Stomach (tissue), 9 donors: ENCODE results near the gene NFATC1. TPM values are rescaled to one million over a fixed set of nuclear protein-coding genes. Genes with fewer than 3 reads are reported as not detected.
A peak's percentile ranks its signal among the peaks of the same experiment; 100 is the strongest.

ENCODE experiments used
- DNase-seq, 2 donors: peaks; one replicate each; pipeline versions ENCODE4 v3.0.0 to v3.0.0-alpha.2; 2013 to 2019
- H3K27ac ChIP-seq, 5 donors: fragments of 200-600 bp in 4 of 5; sonication (generic) in 4 of 5; one replicate each; pipeline ENCODE4 v1.5.1; 2013 to 2019; ENCODE audit warnings: mild to moderate bottlenecking in 1 of 5, moderate library complexity in 1 of 5
- H3K27me3 ChIP-seq, 3 donors: fragments of 200-600 bp; sonication (generic); one replicate each; pipeline ENCODE4 v1.5.1; 2017 to 2019; ENCODE audit warnings: mixed run types in 1 of 3
- H3K36me3 ChIP-seq, 4 donors: fragments of 200-600 bp; sonication (generic); 1 replicate in 3 of 4; 2 replicates in 1 of 4; pipeline ENCODE4 v1.5.1; 2016 to 2019
- H3K4me1 ChIP-seq, 4 donors: fragments of 200-600 bp; sonication (generic); one replicate each; pipeline ENCODE4 v1.5.1; 2016 to 2019
- H3K4me3 ChIP-seq, 4 donors: fragments of 200-600 bp; sonication (generic) in 3 of 4; one replicate each; pipeline ENCODE4 v1.5.1; 2016 to 2019; ENCODE audit warnings: mild to moderate bottlenecking in 1 of 4
- H3K9me3 ChIP-seq, 4 donors: fragments of 200-600 bp; sonication (generic); one replicate each; pipeline ENCODE4 v1.5.1; 2016 to 2019
- CTCF ChIP-seq, 7 experiments: fragments of 450-650 bp in 4 of 7; fragments of 200-600 bp in 3 of 7; sonication (generic) in 3 of 7; IDR thresholded peaks; one replicate each; pipeline ENCODE4 v1.5.1; 2016 to 2019; ENCODE audit warnings: antibody characterized with exemption in 7 of 7, control low read depth in 2 of 7, mild to moderate bottlenecking in 1 of 7
- EP300 ChIP-seq: sonication (generic); formaldehyde crosslinking; IDR thresholded peaks from one replicate; pipeline ENCODE4 v1.6.1; 2017; ENCODE audit warnings: antibody characterized with exemption
- POLR2A ChIP-seq, 4 donors: fragments of 450-650 bp; IDR thresholded peaks; one replicate each; pipeline ENCODE4 v1.6.1; 2016; ENCODE audit warnings: antibody characterized with exemption in 4 of 4, control low read depth in 2 of 4, mild to moderate bottlenecking in 1 of 4, moderate library complexity in 1 of 4
- POLR2AphosphoS5 ChIP-seq, 3 donors: sonication (generic); formaldehyde crosslinking; IDR thresholded peaks; one replicate each; pipeline ENCODE4 v1.6.1; 2016; ENCODE audit warnings: antibody characterized with exemption in 3 of 3
- WGBS, 5 donors: extraction: QIAGEN DNeasy Blood & Tissue Kit in 3 of 5; methylation state at CpG; one replicate each; pipeline versions ENCODE4 v1.1.5 to v1.1.7; 2013 to 2018; 5-methylcytosine and 5-hydroxymethylcytosine counted together
- intact Hi-C: fragments of 100-400 bp; cut with DNase I; formaldehyde crosslinking; loops from one replicate; pipeline ENCODE4 v1.15.1; 2023; ENCODE audit warnings: low total_unique reads
- polyA plus RNA-seq, 3 donors: library from polyadenylated mRNA; stranded (reverse); fragments of 200-250 nt; gene quantifications; one replicate each; pipeline ENCODE4 v1.2.3, GENCODE V29; 2013
- total RNA-seq, 5 donors: library from RNA; depleted of rRNA; stranded (reverse); fragments of >200 nt; gene quantifications; one replicate each; pipeline versions ENCODE4 v1.1.0 to v1.2.3, GENCODE V29; 2014 to 2016
- donor health status: healthy with polysubstance abuse.
- donor health status: Bipolar disorder and iron deficiency.
- donor health status: healthy.

Gene NFATC1
- total and polyA plus RNA-seq, 8 donors: 2.6 to 14.0 (median 6.1) TPM

- DNase-seq: peak in 1 of 2 donors; percentile 13
- 79 to 90% (median 81%) methylated on average over 13 to 21 of the region's 21 CpGs for WGBS, 5 donors
- no peaks in the 10 kb centered on the region for H3K4me1 ChIP-seq
- H3K4me3 ChIP-seq: no peak overlapping the region
- TF ChIP-seq EP300: no peak
- no peak for TF ChIP-seq CTCF (IDR thresholded peaks at IDR 0.05)
- TF ChIP-seq POLR2A (IDR thresholded peaks at IDR 0.05): no peak
- TF ChIP-seq POLR2AphosphoS5 (IDR thresholded peaks at IDR 0.05): no peak
- H3K9me3 ChIP-seq: no peaks in the 10 kb centered on the region
- H3K36me3 ChIP-seq: no peaks in the 10 kb centered on the region
- peaks cover 0 to 53% (median 9%) of the 10 kb centered on the region in 3 donors for H3K27me3 ChIP-seq
- intact Hi-C loops: no loop called here
- no peak overlapping the region for H3K27ac ChIP-seq
Observed at GRCh38 chr18:79543861-79544385, 148.2 kb downstream of the NFATC1 start.

GRCh38 chr18:79544386-79544963, 148.7 kb downstream of the NFATC1 start:
- TF ChIP-seq POLR2AphosphoS5 (IDR thresholded peaks at IDR 0.05) (no peak), CTCF (IDR thresholded peaks at IDR 0.05) (no peak), EP300 (no peak), POLR2A (IDR thresholded peaks at IDR 0.05) (no peak)
- Histone ChIP-seq H3K9me3 (no peaks in the 10 kb centered on the region), H3K4me3 (no peak overlapping the region), H3K27me3 (peaks cover 0 to 58% (median 9%) of the 10 kb centered on the region in 3 donors), H3K27ac (no peak overlapping the region), H3K36me3 (no peaks in the 10 kb centered on the region), H3K4me1 (no peaks in the 10 kb centered on the region)
- DNase-seq: peak in 1 of 2 donors; percentile 21
- 31 to 55% (median 44%) methylated on average over 15 to 23 of the region's 23 CpGs for WGBS, 5 donors
- intact Hi-C loops: no loop called here

GRCh38 chr18:79545255-79545654, 149.5 kb downstream of the NFATC1 start:
- no peaks in the 10 kb centered on the region for H3K36me3 ChIP-seq
- TF ChIP-seq EP300: no peak
- TF ChIP-seq POLR2A (IDR thresholded peaks at IDR 0.05): no peak
- TF ChIP-seq CTCF (IDR thresholded peaks at IDR 0.05): no peak
- TF ChIP-seq POLR2AphosphoS5 (IDR thresholded peaks at IDR 0.05): no peak
- intact Hi-C loops: no loop called here
- DNase-seq: peak in 1 of 2 donors; percentile 20
- H3K9me3 ChIP-seq: no peaks in the 10 kb centered on the region
- H3K27ac ChIP-seq: no peak overlapping the region
- H3K4me1 ChIP-seq: no peaks in the 10 kb centered on the region
- 75 to 86% (median 81%) methylated on average over 13 to 20 of the region's 20 CpGs for WGBS, 5 donors
- no peak overlapping the region for H3K4me3 ChIP-seq
- peaks cover 0 to 60% (median 9%) of the 10 kb centered on the region in 3 donors for H3K27me3 ChIP-seq

- Histone ChIP-seq H3K9me3 (no peaks in the 10 kb centered on the region), H3K27me3 (peaks cover 0 to 60% (median 9%) of the 10 kb centered on the region in 3 donors), H3K36me3 (no peaks in the 10 kb centered on the region), H3K4me1 (no peaks in the 10 kb centered on the region), H3K4me3 (no peak overlapping the region), H3K27ac (no peak overlapping the region)
- TF ChIP-seq POLR2AphosphoS5 (IDR thresholded peaks at IDR 0.05) (no peak), CTCF (IDR thresholded peaks at IDR 0.05) (no peak), POLR2A (IDR thresholded peaks at IDR 0.05) (no peak), EP300 (no peak)
- intact Hi-C loops: no loop called here
- 73 to 89% (median 79%) methylated on average over 11 to 18 of the region's 18 CpGs for WGBS, 5 donors
- peak in 1 of 2 donors; percentile 17 for DNase-seq
Observed at GRCh38 chr18:79545736-79546171, 150.0 kb downstream of the NFATC1 start.
